Endodermal cell (in vitro differentiated cells): ENCODE measurements around the gene TFAP2A. TPM values are rescaled to one million over a fixed set of nuclear protein-coding genes. Genes with fewer than 3 reads are reported as not detected.

Experiments used
- DNase-seq: peaks from one replicate; pipeline ENCODE4 v3.0.0-alpha.2; 2017
- H3K27ac ChIP-seq: 2 replicates; pipeline ENCODE4 v1.5.1; 2013; ENCODE audit warnings: mild to moderate bottlenecking, low read depth, low read length, moderate library complexity
- H3K27me3 ChIP-seq: 2 replicates; pipeline ENCODE4 v1.6.1; 2013; ENCODE audit warnings: mild to moderate bottlenecking, low read length, moderate library complexity; ENCODE audit not compliant: insufficient read depth, control insufficient read depth, poor library complexity, severe bottlenecking
- H3K36me3 ChIP-seq: 2 replicates; pipeline ENCODE4 v1.7.0; 2013; ENCODE audit warnings: mild to moderate bottlenecking, low read length, moderate library complexity; ENCODE audit not compliant: control insufficient read depth, insufficient read depth
- H3K4me1 ChIP-seq: one replicate; pipeline ENCODE4 v1.7.0; 2013; ENCODE audit warnings: low read length; ENCODE audit not compliant: control insufficient read depth, insufficient read depth
- H3K4me3 ChIP-seq: 2 replicates; pipeline ENCODE4 v1.5.1; 2013; ENCODE audit warnings: mild to moderate bottlenecking, low read length, moderate library complexity
- H3K9ac ChIP-seq: 2 replicates; pipeline ENCODE4 v1.6.1; 2013; ENCODE audit warnings: mild to moderate bottlenecking, low read length, moderate library complexity; ENCODE audit not compliant: poor library complexity, severe bottlenecking; ENCODE audit errors: extremely low read depth
- H3K9me3 ChIP-seq: 2 replicates; pipeline ENCODE4 v1.6.1; 2013; ENCODE audit warnings: mild to moderate bottlenecking, low read length, moderate library complexity; ENCODE audit not compliant: control insufficient read depth
- H3K27ac Mint-ChIP-seq: 2 replicates; pipeline ENCODE4 v1.8.0; 2020; ENCODE audit warnings: mixed read lengths
- H3K27me3 Mint-ChIP-seq: 2 replicates; pipeline ENCODE4 v1.8.0; 2021; ENCODE audit warnings: mild to moderate bottlenecking, mixed read lengths; ENCODE audit not compliant: insufficient read depth
- H3K36me3 Mint-ChIP-seq: 2 replicates; pipeline ENCODE4 v1.8.0; 2020; ENCODE audit warnings: low read depth, mixed read lengths
- H3K4me1 Mint-ChIP-seq: 2 replicates; pipeline ENCODE4 v1.8.0; 2020; ENCODE audit warnings: mixed read lengths
- H3K4me3 Mint-ChIP-seq: 2 replicates; pipeline ENCODE4 v1.8.0; 2020; ENCODE audit warnings: mild to moderate bottlenecking, moderate library complexity, mixed read lengths
- H3K9me3 Mint-ChIP-seq: 2 replicates; pipeline ENCODE4 v1.8.0; 2020; ENCODE audit warnings: mild to moderate bottlenecking, mixed read lengths
- WGBS, 2 experiments: methylation state at CpG; one replicate each; pipeline versions ENCODE4 v1.1.5 to v1.1.7; 2013; ENCODE audit warnings: missing lambda C conversion rate in 2 of 2, mixed read lengths in 1 of 2; ENCODE audit not compliant: insufficient coverage in 1 of 2, insufficient read length in 1 of 2; 5-methylcytosine and 5-hydroxymethylcytosine counted together
- total RNA-seq, 2 donors: library from RNA; stranded (reverse); fragmentation: NEBNext Ultra II Directional in 1 of 2; extraction: Animal tissue kit (Norgen Biotek cat#: 25700) in 1 of 2; gene quantifications; 2 replicates in 1 of 2; 3 replicates in 1 of 2; pipeline ENCODE4 v1.2.1, GENCODE V29; 2021
- TF ChIP-seq, protein P1 (sequence below): fragments of 200-600 bp; sonication (generic); conservative IDR thresholded peaks from 2 replicates; pipeline ENCODE4 v1.5.0; 2021; ENCODE audit warnings: antibody characterized with exemption, mild to moderate bottlenecking

The TFAP2A gene
- total RNA-seq, 2 donors from 2014 or later, result 0.51 to 0.69 TPM

GRCh38 chr6:10412461-10413261 lies 2.2 kb downstream of the TFAP2A start:
- Histone ChIP-seq H3K36me3 (no peaks in the 10 kb centered on the region), H3K4me1 (peaks cover 6% of the 10 kb centered on the region), H3K27me3 (peaks cover 100% of the 10 kb centered on the region), H3K4me3 (peak overlapping the region; percentile 65), H3K9me3 (no peaks in the 10 kb centered on the region), H3K9ac (no peak overlapping the region), H3K27ac (peak overlapping the region; percentile 18)
- peaks cover 60% of the 10 kb centered on the region for H3K4me1 Mint-ChIP-seq
- no peaks in the 10 kb centered on the region for H3K9me3 Mint-ChIP-seq
- H3K27ac Mint-ChIP-seq, result no peak overlapping the region
- 0% methylated on average over 31 to 82 of the region's 82 CpGs for WGBS, 2 experiments
- TF ChIP-seq, protein P1, sequence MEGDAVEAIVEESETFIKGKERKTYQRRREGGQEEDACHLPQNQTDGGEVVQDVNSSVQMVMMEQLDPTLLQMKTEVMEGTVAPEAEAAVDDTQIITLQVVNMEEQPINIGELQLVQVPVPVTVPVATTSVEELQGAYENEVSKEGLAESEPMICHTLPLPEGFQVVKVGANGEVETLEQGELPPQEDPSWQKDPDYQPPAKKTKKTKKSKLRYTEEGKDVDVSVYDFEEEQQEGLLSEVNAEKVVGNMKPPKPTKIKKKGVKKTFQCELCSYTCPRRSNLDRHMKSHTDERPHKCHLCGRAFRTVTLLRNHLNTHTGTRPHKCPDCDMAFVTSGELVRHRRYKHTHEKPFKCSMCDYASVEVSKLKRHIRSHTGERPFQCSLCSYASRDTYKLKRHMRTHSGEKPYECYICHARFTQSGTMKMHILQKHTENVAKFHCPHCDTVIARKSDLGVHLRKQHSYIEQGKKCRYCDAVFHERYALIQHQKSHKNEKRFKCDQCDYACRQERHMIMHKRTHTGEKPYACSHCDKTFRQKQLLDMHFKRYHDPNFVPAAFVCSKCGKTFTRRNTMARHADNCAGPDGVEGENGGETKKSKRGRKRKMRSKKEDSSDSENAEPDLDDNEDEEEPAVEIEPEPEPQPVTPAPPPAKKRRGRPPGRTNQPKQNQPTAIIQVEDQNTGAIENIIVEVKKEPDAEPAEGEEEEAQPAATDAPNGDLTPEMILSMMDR, result peak; percentile 30
- peak overlapping the region; percentile 56 for H3K4me3 Mint-ChIP-seq
- peak; percentile 89 for DNase-seq
- peaks cover 97% of the 10 kb centered on the region for H3K27me3 Mint-ChIP-seq
- H3K36me3 Mint-ChIP-seq, result no peaks in the 10 kb centered on the region

DNA sequence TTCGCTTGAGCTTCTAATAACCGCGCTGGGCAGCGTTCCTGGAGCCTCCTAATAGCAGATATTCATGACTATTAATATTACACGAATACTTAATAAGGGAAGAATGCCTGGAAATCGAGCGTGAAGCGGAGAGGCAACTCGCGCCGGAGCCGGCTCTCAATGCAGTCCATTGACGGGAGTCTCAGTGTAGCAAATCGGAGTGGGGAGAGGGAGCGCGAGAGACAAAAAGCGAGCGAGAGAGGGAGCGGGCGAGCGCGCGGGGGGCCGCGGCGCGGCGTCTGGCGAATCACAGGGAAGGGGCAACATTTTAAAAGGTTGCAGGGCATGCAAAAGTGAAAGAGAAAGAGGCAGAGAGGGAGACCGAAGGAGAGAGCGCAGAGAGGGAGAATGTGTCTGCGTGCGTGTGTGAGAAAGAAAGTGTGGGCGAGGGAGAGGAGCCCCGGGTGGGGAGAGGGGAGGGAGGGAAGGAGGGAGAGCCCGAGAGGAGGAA lies 2.9 kb downstream of the TFAP2A start:
- TF ChIP-seq, protein P1, result no peak
- H3K27ac ChIP-seq, result peak overlapping the region; percentile 44
- Mint-ChIP-seq H3K27ac (no peak overlapping the region), H3K4me3 (peak overlapping the region; percentile 56), H3K36me3 (no peaks in the 10 kb centered on the region), H3K9me3 (no peaks in the 10 kb centered on the region), H3K4me1 (peaks cover 56% of the 10 kb centered on the region), H3K27me3 (peaks cover 97% of the 10 kb centered on the region)
- H3K9ac ChIP-seq, result no peak overlapping the region
- H3K9me3 ChIP-seq, result no peaks in the 10 kb centered on the region
- H3K36me3 ChIP-seq, result no peaks in the 10 kb centered on the region
- DNase-seq, result peak; percentile 87
- 0 to 1% methylated on average over 26 to 36 of the region's 36 CpGs for WGBS, 2 experiments
- peaks cover 100% of the 10 kb centered on the region for H3K27me3 ChIP-seq
- H3K4me3 ChIP-seq, result peak overlapping the region; percentile 76
- peaks cover 6% of the 10 kb centered on the region for H3K4me1 ChIP-seq

DNA sequence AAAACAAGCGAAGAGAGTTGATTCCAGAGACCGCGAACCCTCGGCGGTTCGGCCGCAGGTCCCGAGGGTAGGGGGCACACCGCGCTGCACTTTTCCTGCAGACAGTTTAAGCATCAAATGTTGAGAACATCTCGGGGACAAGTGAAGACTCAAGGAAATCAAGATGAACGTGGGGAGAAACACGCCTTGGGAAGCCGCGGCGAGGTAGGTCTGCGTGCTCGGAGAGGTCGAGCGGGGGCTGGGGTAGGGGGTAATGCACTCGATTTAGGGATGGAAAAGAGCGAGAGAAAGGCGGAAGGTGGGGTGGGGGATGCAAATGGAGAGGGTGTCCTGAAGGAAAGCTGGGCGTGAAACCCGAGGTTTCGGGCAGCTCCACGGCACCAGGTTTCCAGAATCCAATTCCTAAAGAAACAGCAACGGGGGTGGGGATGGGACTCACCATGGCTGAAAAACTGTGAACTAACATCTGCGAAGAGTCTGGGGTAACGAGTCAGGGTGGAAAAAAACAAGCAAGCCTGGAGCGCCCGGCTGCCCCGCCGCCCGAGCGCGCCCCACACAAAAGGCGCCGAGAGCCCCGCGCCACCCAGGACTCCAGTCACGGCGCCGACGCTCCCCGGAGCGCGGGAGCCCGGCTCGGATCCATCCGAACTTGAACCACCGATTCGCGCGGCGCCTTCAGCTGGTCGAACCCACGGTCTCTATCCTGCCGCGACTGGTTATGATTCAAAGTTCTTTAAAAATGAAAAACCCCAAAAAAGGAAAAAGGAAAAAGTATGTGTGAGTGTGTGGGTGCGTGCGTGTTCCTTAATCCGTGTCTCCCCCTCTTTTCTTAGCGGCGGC lies 3.5 kb downstream of the TFAP2A start:
- Histone ChIP-seq H3K36me3 (no peaks in the 10 kb centered on the region), H3K4me1 (peaks cover 6% of the 10 kb centered on the region), H3K4me3 (peak overlapping the region; percentile 76), H3K27me3 (peaks cover 100% of the 10 kb centered on the region), H3K9me3 (no peaks in the 10 kb centered on the region), H3K9ac (no peak overlapping the region), H3K27ac (peak overlapping the region; percentile 44)
- H3K36me3 Mint-ChIP-seq, result no peaks in the 10 kb centered on the region
- peaks cover 55% of the 10 kb centered on the region for H3K4me1 Mint-ChIP-seq
- H3K27me3 Mint-ChIP-seq, result peaks cover 97% of the 10 kb centered on the region
- WGBS, 2 experiments, result 0 to 1% methylated on average over 36 to 65 of the region's 65 CpGs
- TF ChIP-seq, protein P1, result no peak
- peak overlapping the region; percentile 56 for H3K4me3 Mint-ChIP-seq
- peak; percentile 77 for DNase-seq
- no peaks in the 10 kb centered on the region for H3K9me3 Mint-ChIP-seq
- H3K27ac Mint-ChIP-seq, result no peak overlapping the region
